GM10266 (cell line): ENCODE data around the gene PALB2.

Source experiments
- DNase-seq: peaks from one replicate; pipeline ENCODE4 v3.0.0; 2012; ENCODE audit errors: extremely low spot score
- TF ChIP-seq, protein P1 (sequence below): IDR thresholded peaks from 2 replicates; pipeline ENCODE4 v1.5.1; 2012; ENCODE audit warnings: mild to moderate bottlenecking, low read depth; ENCODE audit not compliant: control insufficient read depth, insufficient read depth; ENCODE audit errors: missing control alignments

The PALB2 gene

GRCh38 chr16:23567602-23568001 is 73.5 kb downstream of the PALB2 start:
- DNase-seq: no peak
- TF ChIP-seq, protein P1, sequence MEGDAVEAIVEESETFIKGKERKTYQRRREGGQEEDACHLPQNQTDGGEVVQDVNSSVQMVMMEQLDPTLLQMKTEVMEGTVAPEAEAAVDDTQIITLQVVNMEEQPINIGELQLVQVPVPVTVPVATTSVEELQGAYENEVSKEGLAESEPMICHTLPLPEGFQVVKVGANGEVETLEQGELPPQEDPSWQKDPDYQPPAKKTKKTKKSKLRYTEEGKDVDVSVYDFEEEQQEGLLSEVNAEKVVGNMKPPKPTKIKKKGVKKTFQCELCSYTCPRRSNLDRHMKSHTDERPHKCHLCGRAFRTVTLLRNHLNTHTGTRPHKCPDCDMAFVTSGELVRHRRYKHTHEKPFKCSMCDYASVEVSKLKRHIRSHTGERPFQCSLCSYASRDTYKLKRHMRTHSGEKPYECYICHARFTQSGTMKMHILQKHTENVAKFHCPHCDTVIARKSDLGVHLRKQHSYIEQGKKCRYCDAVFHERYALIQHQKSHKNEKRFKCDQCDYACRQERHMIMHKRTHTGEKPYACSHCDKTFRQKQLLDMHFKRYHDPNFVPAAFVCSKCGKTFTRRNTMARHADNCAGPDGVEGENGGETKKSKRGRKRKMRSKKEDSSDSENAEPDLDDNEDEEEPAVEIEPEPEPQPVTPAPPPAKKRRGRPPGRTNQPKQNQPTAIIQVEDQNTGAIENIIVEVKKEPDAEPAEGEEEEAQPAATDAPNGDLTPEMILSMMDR: no peak

DNA sequence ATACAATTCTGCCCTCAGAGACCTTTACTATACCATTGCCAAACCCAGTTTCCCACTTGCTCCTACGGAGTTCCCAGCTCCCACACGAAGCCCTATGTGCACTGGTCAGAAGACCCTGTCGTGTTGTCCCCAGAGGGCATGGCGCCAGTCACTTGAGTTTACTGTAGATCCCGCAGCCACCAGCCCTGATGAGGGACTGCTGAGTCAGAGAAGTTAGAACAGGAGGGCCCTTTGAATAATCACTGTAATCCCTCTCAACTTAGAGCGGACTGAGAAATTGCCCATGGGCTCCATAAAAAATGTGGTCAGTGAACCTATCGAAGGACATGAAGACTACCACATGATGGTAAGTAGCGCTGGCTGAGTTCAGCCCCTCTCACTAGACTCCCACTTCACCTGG is 74.4 kb downstream of the PALB2 start:
- DNase-seq: no peak
- TF ChIP-seq, protein P1: no peak

- TF ChIP-seq, protein P1: no peak
- DNase-seq: no peak
Observed at GRCh38 chr16:23564575-23565363, 76.3 kb downstream of the PALB2 start.

GRCh38 chr16:23563186-23563585 is 77.9 kb downstream of the PALB2 start:
- TF ChIP-seq, protein P1: no peak
- DNase-seq: no peak

- no peak for DNase-seq
- TF ChIP-seq, protein P1: no peak
Observed at GRCh38 chr16:23562505-23562904, 78.6 kb downstream of the PALB2 start.

DNA sequence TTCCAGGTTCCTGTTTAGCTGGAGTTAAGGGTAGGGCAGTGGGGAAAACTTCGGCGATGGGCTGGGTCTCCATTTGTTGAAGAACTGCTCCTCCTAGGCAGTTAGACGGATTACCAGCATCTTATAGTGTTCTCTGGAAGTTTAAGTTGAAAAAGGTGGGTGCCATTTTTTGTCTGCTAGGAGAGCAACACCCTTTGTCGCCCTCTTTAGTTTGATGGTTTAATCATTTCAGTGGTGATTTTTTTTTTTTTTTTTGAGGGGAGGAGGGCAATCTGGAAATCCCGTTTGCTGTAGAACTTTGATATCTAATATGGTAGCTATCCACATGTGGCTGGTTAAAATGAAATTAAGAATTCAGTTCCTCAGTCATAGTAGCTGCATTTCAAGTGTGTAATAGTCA is 79.5 kb downstream of the PALB2 start:
- DNase-seq: no peak

More for the DNA sequence above, 79.5 kb downstream of the PALB2 start:
- TF ChIP-seq, protein P1: no peak
